ENCODE measurements around the gene CTDSP2.
"Not testable (repeated sequence)": the region's sequence is repeated elsewhere in the genome, so short reads cannot be mapped to it uniquely, and the experiment has no call there.

Gene CTDSP2

DNA sequence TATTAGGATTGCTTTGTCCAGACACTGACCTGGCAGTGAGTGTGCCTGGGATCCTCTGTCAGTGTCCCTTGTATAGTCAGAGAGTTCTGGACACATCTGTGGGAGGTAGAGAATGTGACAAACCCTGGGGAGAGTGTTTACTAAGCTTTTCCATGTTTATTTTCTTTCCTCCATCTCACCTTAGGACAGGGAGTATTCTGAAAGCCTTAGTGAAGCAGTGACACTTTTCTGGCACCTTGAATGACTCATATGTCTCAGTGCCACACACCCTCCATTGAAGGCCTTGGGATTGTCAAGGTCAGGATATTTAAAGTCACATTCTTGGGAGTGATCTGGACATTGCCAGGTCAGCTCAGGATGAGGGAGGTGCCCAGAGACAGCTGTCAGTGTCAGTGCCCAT, 34.9 kb upstream of the CTDSP2 start:
- DNase-seq (ENCODE audit: low read depth in 2 of 2): no peak

DNA sequence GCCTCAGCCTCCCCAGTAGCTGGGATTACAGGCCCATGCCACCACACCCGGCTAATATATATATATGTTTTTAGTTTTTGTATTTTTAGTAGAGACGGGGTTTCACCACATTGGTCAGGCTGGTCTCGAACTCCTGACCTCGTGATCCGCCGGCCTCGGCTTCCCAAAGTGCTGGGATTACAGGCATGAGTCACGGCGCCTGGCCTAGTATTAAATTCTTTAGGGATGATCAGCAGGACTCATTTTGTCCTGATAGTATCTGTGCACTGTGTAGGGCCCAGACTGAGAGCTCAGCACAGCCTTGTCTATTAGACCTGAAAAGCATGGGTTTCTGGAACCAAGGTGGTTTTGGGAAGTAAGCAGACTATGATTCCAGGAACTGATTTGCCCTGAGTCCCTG, 34.5 kb upstream of the CTDSP2 start:
- DNase-seq (ENCODE audit: low read depth in 2 of 2): not testable (repeated sequence)

DNA sequence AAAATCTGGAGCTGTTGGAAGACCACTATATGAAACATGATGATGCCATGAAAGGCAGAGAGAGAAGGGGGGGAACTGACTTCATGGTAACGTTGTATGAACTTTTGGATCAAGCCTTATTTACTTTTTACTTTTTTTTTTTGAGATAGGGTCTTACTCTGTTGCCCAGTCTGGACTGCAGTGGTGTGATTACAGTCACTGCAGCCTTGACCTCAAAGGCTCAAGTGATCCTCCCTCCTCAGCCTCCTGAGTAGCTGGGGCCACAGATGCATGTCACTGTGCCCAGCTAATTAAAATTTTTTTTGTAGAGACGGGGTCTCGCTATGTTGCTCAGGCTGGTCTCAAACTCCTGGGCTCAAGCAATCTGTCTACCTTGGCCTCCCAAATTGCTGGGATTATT, 31.3 kb upstream of the CTDSP2 start:
- no peak for DNase-seq (ENCODE audit: low read depth in 2 of 2)

DNA sequence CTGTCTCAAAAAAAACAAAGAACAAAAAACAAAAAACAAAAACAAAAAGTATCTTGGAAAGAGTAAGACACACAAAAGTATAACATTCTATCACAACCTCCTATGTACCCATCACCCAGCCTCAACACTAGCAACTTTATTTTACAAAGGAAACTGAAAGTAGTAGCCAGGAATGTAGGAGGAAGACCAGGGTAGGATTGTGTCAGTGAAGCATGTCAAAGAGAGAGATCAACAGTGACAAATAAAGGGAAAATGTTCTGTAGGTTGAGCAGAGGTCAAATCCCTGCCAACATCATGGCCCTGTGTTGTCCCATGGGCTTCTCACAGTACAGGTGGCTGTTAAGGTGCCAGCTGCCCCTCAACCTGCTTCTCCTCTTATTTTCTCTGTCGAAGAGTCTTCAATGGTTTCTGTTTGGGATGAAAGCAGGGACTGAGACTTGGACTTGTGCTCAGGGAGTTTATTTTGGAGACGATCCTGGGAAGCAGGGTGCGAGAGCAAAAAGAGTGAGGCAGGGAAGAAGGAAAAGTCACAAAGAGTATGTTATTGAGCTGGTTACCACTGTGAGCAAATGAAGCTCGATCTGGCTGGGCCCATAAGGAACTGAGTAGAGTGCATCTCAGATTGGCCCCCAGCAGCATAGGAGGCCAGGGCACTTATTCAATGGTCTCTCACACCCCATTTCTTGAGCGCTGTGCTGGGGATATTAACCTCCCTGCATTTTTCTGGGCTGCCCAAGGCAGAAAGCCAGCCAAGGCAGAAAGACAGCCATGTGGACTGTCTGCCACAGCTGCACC, 29.4 kb upstream of the CTDSP2 start:
- no peak for DNase-seq (ENCODE audit: low read depth in 2 of 2)

DNA sequence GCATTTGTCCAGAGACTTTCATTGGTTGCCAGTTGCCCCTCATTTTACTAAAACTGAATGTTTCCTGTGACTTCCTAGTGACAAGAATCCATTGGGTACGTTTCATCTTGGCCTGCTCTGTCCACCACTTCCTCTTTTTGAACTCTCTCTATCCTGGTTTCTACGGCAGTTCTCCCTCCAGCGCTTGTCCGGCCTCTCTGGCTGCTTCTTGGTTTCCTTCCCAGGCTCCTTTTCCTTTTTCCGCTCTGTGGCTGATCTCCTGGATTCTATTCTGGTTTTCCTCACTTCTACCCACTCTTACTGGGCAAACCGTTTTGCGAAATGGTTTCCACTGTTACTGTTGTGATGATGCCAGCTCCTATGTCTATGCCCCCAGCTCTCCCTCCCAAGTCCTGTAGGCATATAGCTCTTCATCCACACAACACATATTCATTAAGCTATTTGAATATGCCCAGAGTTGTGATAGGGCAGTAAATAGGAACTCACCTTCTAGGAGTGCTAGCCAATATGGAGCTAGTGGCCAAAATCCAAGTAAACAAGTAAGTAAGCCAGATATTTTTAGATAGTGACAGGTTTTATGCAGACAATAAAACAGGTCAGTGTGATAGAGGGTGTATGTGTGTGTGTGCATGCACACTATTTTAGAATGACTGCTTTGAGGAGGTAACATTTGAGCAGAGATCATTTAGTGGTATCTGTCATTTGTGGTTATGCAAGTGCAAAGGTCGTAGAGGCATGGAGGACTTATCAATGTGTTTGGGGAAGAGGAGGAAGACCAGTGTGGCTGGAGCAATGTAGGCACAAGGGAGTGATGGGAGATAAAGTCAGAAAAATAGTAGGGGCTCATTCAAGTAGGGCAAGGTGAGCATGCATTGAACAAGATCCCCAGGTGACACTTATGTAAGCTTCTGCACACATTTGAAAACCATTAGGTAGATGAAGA, 27.9 kb upstream of the CTDSP2 start:
- no peak for DNase-seq (ENCODE audit: low read depth in 2 of 2)

DNA sequence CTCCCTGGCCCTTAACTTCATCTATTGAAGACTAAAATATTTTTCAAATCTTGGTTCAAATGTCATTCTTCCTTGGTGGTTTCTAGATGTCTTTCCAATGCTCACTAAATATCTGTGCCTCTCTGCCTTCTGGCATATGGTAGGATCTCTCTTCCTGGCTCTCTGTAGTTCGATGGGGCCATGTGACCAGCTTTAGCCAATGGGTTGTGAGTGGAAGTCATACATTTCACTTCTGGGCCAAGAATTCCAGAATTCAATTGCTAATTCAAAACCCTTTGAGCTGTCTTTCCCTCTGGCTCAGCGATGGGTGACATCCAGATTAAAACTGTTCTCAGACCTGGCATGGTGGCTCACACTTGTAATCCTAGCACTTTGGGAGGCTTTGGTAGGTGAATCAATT, 25.8 kb upstream of the CTDSP2 start:
- DNase-seq (ENCODE audit: low read depth in 2 of 2): no peak

DNA sequence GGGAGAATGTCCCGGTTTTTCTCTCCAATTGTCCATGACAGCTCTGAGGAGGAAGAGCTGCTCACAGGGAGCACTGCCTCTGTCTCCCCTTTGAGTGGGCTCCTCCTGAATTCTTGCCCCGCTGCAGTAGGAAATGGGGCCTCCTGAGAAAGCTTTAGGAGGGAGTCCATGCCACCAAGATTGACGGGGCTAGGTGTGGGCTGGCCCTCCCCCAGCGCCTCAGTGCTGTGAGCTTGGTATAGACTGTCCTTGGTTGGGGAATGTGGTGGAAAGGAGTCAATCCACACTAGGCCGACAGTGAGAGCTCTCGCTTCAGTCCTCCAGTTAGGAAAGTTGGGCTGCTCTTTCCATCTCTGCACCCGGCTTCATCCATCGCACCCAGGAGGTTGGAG, 23.4 kb upstream of the CTDSP2 start:
- DNase-seq (ENCODE audit: low read depth in 2 of 2): no peak

DNA sequence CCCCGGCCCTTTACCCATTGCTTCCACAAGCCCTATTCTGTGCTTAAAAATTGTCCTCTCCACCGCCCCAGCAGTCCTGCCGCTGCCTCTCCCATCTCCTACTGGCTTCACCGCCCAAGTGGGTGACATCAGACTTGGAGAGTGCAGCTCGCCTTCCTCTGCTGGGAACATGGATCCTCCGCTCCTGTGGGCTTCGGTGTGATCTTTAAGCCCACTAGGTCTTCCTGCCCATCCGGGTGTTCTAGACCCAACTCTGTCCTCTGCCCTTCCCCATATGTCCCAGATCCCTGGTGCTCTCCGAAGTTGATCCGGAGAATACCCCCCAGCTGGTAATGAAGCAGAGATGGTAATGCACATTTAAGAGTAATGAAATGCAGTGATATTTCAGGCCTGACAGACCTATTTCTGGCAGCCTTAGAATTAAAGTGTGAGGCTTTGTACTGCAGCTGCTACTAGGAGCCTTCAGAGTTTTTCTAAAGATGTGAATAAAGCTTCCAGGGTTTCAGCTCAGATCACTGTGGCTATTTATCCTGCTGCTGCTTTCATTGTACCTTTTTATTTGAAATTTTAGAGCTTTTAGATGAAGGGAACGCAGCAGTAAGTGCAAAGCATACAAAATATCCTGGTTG, 22.9 kb upstream of the CTDSP2 start:
- no peak for DNase-seq (ENCODE audit: low read depth in 2 of 2)

DNA sequence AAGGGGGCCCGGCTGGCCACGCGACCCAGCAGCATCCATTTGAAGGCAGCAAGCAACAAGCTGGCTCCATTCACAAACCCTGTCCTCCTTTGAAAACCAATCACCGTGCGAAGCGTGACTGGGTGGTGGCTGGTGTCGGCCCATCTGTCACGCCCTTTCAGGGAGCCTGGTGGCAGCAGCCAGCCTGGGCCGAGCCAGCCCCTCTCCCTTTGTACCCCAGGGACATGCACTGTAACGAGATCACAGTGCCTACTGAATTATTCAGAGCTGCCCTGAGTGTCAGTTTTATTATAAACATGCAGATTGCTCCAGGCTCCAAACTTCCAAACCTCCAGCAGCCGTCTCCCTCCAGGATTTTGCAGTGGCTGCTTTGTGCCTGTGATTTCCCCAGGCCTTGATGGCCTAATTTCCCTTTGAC, 22.3 kb upstream of the CTDSP2 start:
- no peak for DNase-seq (ENCODE audit: low read depth in 2 of 2)

DNA sequence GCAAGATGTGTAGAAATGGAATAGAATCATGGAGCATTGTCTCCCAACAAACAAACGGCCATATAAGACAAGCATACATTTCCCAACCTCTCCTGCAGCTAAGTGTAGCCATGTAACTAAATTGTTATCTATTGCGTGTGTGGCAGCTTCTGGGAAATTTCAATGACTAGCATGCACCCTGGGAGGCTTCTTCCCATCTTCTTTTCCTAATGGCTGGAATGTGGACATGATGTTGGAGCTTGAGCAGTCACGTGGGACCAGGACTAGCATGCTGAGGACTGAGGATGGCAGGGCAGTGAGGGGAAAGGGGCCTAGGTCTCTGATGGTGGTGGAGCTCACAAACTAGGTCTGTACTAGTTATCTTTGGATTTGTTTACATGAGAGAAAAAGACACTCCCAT, 21.7 kb upstream of the CTDSP2 start:
- DNase-seq (ENCODE audit: low read depth in 2 of 2): no peak

DNA sequence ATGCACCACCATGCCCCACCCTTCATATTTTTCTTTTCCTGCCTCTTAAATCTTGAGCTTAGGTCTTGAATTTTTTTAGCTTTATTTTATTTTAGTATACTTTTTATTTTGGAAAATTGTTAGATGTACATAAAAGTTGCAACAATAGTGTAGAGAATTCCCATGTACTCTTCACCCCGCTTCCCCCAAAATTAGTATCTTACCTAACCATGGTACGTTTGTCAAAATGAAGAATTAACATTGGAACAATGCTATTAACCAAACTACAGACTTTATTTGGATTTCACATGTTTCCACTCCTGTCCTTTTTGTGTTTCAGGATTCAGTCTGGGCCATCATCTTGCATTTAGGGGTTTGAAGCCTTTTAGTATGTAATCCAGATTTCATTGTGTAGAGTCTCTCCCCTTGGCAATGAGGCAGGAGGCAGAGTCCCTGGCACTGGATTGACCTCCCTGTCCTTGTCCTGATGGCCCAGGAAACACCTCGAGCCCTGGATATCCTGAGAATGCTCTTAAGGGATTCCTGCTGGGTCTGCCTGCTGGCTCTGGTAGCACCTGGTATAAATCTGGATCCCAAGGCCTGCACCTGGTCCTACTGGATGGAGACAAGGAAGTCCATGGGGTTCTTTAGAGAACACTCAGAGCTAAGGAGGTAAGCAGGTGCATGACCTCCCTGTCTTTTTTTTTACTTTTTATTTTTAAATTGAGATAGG, 19.9 kb upstream of the CTDSP2 start:
- DNase-seq (ENCODE audit: low read depth in 2 of 2): no peak

DNA sequence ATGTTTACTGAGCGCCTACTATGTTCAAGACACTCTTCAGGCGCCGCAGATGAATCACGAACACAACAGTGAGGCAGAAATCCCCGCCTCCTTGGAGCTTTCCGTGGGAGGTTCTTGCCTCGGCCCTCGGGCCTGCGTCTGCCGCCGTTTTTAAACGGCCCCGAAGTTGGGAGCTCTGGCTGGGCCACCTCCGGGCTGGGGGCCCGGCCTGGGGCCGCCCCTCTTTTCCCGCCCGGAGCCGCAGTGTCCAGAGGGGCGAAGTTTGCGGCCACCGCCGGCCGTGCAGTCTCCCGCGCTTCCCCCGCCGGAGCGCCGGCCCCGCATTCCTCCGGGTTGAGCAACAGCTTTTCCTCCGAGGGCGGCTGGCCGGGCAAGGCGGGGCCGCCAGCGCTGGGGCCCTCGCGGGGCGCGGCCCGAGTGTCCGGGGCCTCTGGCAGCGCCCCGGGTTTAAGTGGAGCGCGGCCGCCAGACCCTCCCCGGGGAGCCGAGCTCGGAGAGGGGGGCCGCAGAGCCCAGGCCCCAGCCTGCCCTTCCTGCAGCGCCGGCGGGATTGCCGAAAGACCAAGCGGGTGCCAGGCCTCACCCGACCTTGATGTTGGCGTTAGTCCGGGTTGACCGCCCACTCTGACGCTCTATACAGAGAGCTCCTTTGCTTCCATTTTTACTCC, 18.7 kb upstream of the CTDSP2 start:
- peak in 1 of 2 experiments; percentile 65 for DNase-seq (ENCODE audit: low read depth in 2 of 2)

DNA sequence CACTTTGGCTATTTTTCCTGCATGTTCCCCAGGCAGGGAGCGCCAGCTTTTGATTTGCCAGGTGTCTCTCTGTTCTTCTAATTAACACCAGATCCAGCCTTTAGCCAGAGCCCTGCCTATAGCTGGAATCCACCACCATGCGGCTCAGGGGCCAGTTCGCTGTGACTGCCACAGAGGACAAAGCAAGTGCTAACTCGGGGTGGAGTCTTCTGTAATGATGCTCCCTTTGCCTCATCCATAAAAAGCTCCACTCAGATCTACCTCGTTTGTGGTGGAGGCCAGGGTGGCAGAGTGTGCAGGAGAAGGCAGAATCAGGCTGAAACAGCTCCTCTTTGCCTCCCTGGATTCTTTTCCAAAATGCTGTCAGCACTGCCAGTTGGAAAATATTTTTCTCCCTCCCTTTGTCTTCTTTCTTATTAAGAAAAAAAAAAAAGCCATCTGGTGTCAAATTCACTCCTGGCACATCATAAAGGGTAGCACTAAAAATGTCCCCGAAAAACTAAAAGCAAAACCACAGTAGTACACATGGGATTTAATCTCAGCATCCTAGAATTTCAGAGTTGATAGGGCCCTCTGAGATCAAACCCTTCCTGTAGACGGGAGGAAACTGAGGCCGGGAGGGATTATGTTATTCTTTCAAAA, 18.0 kb upstream of the CTDSP2 start:
- no peak for DNase-seq (ENCODE audit: low read depth in 2 of 2)

DNA sequence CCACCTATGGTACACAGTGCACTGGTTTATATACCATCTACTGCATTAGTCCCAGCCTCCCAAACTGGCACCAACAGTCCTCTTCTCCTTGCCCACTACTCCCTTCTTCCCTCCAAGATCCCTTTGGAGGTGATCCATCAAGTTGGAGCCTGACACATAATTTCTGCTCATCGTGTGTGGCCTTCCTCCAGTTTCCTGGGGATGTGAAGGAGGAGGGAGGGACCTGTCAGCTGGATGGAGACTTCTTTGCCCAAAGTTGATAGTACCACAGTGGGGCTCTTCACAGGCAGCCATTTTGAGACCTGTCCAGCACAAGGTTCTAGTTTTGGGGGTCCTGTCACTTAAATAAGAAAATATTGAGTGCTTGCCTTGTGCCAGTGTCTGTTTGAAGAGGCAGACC, 17.1 kb upstream of the CTDSP2 start:
- DNase-seq (ENCODE audit: low read depth in 2 of 2): no peak

DNA sequence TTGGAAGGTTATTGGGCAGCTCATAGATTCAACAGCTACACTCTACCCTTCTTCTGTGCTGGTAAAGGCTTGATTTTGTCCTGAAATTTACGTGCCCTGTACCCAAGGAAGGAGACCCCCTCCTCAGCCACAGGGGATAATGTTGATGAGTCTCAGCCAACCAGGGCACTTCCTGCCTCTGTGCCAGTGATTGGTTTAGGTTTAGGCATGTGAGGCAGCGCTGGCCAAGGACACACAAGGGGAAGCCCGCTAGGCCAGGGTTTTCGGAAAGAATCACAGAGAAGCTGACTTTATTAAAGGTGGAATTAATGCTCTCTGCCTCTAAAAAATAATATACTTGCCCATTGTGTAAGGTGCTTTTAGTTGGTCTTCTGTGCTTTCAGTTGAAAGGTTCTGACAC, 15.4 kb upstream of the CTDSP2 start:
- DNase-seq (ENCODE audit: low read depth in 2 of 2): no peak

DNA sequence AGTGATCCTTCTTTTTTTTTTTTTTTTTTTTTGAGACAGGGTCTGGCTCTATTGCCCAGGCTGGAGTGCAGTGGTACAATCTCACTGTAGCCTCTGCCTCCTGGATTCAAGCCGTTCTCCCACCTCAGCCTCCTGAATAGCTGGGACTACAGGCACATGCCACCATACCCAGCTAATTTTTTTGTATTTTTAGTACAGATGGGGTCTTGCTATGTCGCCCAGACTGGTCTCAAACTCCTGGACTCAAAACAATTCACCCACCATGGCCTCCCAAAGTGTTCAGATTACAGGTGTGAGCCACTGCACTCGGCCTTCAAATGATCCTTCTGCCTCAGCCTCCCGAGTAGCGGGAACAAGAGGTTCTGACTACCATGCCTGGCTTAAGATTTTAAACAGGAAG, 14.4 kb upstream of the CTDSP2 start:
- DNase-seq (ENCODE audit: low read depth in 2 of 2): not testable (repeated sequence)

DNA sequence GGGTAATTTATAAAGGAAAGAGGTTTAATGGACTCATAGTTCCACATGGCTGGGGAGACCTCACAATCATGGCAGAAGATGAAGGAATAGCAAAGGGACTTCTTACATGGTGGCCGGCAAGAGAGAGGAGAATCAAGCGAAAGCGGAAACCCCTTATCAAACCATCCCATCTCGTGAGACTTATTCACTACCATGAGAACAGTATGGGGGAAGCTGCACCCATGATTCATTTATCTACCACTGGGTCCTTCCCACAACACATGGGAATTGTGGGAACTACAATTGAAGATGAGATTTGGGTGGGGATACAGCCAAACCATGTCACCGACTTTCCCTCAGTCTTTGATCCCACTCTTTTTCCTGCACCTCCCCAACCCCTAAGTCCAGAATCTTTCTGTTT, 12.6 kb upstream of the CTDSP2 start:
- DNase-seq (ENCODE audit: low read depth in 2 of 2): no peak

DNA sequence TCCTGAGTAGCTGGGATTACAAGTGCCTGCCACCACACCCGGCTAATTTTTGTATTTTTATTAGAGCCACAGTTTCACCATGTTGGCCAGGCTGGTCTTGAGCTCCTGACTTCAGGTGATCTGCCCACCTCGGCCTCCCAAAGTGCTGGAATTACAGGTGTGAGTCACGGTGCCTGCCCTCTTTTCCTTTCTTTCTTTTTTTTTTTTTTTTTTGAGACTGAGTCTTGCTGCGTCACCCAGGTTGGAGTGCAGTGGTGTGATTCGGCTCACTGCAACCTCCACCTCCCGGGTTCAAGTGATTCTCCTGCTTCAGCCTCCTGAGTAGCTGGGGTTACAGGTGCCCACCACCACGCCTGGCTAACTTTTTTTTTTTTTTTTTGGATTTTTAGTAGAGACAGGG, 11.6 kb upstream of the CTDSP2 start:
- not testable (repeated sequence) for DNase-seq (ENCODE audit: low read depth in 2 of 2)

DNA sequence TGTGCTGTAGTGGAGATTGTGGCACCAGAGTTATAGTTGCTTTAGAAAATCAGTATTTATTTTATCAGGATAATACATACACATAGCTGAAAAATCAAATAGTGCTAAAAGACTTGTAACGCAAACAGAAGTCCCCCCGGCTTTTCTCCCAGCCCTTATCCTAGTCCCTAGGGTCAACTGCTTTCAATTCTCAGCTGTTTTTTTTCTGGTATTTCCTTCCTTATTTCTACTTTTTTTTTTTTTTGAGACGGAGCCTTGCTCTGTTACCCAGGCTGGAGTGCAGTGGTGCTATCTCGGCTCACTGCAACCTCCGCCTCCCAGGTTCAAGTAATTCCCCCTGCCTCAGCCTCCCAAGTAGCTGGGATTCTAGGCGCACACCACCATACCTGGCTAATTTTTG, 8.4 kb upstream of the CTDSP2 start:
- DNase-seq (ENCODE audit: low read depth in 2 of 2): no peak

DNA sequence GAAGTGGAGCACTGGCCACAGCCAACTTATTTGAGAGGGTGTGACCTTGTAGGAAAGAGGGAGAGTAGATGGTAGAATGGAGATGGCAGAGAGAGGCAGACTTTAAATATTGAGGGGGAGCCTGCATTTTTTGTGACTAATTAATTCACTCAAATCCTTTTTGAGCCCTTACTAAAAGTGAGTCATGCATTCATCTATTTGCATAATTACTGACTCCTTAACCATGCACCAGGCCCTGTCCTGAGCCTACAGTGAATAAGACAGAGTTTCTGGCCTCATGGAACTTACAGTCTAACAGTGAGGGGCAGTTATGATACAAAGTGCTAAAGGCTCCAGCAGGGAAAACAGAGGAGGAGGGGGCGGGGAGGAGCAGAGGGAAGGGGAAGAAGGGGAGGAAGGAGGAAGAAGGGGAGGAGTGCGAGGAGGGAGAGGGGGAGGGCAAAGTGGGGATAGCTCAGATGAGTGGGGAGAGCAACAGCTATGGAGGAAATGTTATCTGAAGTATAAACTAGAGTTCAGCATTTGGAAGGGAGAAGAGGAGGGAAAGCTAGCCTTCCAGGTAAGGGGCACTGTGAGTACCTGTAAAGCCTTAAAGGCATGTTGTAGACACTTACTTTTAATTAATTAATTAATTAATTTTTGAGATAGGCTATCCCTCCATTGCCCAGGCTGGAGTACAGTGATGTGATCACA, 7.5 kb upstream of the CTDSP2 start:
- DNase-seq (ENCODE audit: low read depth in 2 of 2): no peak

Data from stimulated activated CD4-positive, alpha-beta T cell treated with anti-CD3 and anti-CD28 coated beads, Interleukin-12 subunit alpha, Interleukin-12 subunit beta, amount 100 ng/mL, for 24 hours (primary cell).